ENCODE data around the gene ARHGEF11.

DNA sequence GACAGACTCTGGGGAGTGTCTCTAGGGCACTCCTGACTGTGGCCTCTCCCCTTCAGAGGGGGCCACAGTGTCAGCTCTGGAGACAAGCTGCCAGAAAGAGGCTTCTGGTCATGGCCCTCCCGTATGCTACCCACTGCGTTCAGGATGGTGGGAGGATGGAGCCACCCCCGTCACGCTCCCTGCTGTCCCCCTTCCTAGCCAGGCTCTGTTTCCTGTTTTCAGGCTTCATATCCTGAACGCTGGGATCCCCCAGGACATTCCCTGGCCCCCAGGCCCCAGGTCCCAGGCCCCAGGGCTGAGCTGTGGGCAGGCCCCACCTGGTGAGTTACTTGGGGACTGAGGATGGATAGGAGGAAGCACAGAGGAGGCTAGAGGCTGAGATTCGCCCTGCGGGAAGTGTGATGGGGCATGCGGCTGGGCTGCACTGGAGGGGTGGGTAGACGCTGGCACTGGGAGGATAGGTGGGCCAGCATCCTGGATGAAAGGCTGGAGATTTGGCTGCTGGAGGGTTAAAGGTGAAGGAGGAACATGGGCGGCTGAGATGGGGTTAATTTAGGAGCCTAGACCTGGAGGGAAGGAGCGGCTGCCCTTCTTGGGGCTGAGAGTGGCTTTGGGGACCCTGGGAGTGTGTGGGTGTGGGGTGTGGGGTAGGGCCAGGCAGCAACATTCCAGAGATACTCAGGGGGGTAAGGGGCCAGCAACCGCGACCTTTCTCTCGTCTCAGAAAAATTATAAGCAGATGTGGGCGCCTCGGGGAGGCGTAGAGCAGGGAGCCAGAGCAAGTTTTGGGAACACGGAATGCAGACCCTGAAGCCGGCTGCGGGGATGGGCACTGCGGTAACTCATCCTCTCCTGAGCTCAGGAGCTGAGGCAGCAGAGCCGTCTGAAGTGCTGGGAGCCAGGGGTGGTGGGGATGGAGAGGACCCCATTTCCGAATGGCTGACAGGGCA lies 143.3 kb downstream of the ARHGEF11 start:
- TF ChIP-seq, protein P1, sequence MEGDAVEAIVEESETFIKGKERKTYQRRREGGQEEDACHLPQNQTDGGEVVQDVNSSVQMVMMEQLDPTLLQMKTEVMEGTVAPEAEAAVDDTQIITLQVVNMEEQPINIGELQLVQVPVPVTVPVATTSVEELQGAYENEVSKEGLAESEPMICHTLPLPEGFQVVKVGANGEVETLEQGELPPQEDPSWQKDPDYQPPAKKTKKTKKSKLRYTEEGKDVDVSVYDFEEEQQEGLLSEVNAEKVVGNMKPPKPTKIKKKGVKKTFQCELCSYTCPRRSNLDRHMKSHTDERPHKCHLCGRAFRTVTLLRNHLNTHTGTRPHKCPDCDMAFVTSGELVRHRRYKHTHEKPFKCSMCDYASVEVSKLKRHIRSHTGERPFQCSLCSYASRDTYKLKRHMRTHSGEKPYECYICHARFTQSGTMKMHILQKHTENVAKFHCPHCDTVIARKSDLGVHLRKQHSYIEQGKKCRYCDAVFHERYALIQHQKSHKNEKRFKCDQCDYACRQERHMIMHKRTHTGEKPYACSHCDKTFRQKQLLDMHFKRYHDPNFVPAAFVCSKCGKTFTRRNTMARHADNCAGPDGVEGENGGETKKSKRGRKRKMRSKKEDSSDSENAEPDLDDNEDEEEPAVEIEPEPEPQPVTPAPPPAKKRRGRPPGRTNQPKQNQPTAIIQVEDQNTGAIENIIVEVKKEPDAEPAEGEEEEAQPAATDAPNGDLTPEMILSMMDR (conservative IDR thresholded peaks at IDR 0.05; ENCODE audit: low read length) = no peak
- TF ChIP-seq EZH2phosphoT487 (IDR thresholded peaks at IDR 0.05; ENCODE audit: borderline replicate concordance) = no peak
